Measurements from ENCODE around the gene ATAD3A.
"Not testable (repeated sequence)": the region's sequence is repeated elsewhere in the genome, so short reads cannot be mapped to it uniquely, and the experiment has no call there.

Gene ATAD3A

DNA sequence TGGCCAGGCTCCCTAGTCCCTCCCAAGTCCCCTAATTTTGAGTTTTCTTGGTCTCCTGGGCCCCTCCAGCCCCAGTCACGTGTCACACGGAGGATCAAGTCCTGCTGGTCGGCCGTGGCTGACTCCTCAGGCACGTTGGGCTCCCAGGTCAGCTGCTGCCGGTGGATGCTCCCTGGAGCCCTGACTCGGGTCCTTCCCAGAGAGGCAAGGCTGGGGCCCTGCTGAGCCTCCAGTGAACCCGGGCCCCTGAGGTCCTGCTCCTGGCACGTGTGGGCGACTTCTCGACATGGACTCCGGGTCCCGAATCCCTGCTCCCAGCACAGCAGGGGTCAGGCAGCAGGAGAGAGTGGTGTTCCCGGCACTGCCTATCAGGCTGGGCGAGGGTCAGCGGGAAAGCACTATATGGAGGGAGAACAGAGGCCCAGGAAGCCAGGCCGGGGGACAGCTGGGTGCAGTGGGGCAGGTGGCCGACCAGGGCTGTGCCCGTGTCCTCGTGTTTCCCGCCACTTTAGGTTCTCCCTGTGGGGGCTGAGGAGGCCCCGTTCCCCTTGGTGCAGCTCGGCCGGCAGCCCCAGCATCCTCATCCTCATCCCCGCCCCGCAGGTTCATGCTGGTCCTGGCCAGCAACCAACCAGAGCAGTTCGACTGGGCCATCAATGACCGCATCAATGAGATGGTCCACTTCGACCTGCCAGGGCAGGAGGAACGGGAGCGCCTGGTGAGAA is 15.3 kb downstream of the ATAD3A start:
- in situ Hi-C loops (cut with HindIII; ENCODE audit: low sequenced_read_pairs), result no loop called here
- TF ChIP-seq, protein P1, sequence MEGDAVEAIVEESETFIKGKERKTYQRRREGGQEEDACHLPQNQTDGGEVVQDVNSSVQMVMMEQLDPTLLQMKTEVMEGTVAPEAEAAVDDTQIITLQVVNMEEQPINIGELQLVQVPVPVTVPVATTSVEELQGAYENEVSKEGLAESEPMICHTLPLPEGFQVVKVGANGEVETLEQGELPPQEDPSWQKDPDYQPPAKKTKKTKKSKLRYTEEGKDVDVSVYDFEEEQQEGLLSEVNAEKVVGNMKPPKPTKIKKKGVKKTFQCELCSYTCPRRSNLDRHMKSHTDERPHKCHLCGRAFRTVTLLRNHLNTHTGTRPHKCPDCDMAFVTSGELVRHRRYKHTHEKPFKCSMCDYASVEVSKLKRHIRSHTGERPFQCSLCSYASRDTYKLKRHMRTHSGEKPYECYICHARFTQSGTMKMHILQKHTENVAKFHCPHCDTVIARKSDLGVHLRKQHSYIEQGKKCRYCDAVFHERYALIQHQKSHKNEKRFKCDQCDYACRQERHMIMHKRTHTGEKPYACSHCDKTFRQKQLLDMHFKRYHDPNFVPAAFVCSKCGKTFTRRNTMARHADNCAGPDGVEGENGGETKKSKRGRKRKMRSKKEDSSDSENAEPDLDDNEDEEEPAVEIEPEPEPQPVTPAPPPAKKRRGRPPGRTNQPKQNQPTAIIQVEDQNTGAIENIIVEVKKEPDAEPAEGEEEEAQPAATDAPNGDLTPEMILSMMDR (IDR thresholded peaks at IDR 0.05; ENCODE audit: low read depth, low read length, missing control alignments), result no peak
- no peak for DNase-seq (ENCODE audit: low read depth)
- H3K4me3 ChIP-seq (ENCODE audit: low read depth, low read length), result no peak overlapping the region

DNA sequence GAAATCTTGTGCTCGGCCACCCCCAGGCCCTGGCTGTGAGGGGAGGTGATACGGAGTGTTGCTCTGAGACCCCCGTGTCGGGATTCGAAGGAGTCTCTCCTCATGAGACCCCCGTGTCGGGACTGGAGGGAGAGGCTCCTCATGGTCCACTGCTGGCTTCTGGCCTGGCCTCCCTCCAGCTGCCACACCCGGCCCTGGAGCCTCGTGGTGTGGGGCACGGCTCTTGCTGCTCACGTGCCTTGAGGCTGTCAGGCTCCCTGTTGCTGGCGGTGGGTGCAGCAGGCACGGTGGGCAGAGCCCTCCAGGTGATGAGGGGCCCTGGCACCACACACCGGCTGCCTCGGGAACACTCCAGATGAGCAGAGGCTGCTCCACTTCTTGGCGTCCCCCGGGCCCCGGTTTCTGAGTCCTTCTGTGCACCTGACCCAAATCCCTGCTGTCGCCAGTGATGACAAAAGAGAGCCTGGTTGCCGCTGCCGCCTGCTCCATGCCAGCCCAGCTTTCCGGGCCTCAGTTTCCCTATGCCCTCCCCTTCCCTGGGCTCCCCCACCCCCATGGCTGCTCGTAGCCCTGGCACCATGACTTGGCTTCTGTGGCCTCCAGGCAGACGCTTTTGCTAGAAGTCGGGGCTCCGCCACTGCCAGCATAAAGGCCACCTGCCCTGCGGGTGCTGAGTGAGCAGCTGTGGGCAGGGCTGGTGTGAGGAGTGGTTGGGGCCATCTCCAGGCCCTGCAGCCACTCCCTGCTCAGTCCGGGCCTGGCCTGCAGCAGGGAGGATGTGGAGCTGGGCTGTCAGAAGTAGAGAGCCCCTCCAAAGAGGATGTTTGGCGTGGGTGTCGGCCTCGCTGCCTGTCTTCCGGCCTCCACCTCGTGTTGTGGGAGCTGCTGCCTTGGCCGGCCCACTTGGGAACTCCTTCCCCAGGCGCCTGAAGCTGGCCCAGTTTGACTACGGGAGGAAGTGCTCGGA is 16.6 kb downstream of the ATAD3A start:
- in situ Hi-C loops (cut with HindIII; ENCODE audit: low sequenced_read_pairs), result no loop called here
- TF ChIP-seq, protein P1 (IDR thresholded peaks at IDR 0.05; ENCODE audit: low read depth, low read length, missing control alignments), result no peak

DNA sequence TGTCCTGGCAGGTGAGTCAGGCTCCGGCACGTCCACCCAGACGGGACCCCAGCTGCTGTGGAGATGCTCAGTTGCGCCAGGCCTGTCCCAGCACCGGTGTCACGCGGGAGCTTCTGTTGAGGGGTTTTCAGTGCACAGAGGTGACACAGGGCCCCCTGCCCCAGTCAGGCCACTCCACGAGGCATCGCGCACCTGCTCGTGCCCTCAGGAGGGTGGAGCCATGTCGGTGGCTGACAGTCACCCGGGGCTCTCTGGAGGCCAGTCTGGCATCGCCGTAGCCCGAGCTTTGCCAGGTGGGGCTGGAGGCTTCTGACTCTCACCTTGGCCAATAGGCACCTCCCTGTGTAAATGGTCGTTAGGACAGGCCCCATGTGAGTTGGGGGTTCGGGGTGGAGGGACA is 17.4 kb downstream of the ATAD3A start:
- TF ChIP-seq, protein P1 (IDR thresholded peaks at IDR 0.05; ENCODE audit: low read depth, low read length, missing control alignments), result no peak
- in situ Hi-C loops (cut with HindIII; ENCODE audit: low sequenced_read_pairs), result no loop called here
- no peak for DNase-seq (ENCODE audit: low read depth)

More for the DNA sequence above, 16.6 kb downstream of the ATAD3A start:
- no peak overlapping the region for H3K4me3 ChIP-seq (ENCODE audit: low read depth, low read length)
- DNase-seq (ENCODE audit: low read depth), result no peak

DNA sequence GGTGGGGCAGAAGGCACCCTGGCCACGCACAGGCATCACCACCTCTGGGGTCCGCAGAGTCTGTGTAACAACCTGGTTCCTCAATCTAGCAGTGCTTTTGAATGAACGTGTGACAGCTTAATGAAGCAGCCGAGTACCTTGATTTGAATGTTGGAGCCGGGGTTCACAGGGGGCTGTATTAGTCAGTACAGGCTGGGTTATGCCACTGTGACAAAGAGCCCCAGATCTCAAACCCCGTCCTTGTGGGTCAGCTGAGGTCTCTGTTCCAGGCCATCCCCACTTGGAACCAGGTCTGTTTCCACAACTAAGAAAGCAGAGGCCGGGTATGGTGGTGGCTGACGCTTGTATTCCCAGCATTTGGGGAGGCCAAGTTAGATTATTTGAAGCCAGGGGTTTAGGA is 18.0 kb downstream of the ATAD3A start:
- in situ Hi-C loops (cut with HindIII; ENCODE audit: low sequenced_read_pairs), result no loop called here
- TF ChIP-seq, protein P1 (IDR thresholded peaks at IDR 0.05; ENCODE audit: low read depth, low read length, missing control alignments), result no peak
- H3K4me3 ChIP-seq (ENCODE audit: low read depth, low read length), result no peak overlapping the region
- no peak for DNase-seq (ENCODE audit: low read depth)

More for the DNA sequence above, 17.4 kb downstream of the ATAD3A start:
- no peak overlapping the region for H3K4me3 ChIP-seq (ENCODE audit: low read depth, low read length)

DNA sequence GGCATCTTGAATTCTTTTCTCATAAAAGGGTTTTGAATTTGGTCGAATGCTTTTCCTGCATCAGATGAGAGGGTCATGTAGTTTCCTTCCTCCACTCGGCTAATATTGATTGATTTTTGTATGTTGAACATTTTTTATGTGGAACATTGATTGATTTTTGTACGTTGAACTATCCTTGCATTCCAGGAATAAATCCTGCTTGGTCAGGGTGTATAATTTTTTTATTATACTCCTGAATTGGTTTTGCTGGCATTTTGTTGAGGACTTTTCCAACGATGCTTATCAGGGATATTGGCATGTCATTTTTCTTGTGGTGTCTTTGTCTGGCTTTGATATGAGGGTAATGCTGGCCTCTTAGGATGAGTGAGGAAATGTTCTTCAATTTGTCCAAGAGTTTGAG is 20.0 kb downstream of the ATAD3A start:
- TF ChIP-seq, protein P1 (IDR thresholded peaks at IDR 0.05; ENCODE audit: low read depth, low read length, missing control alignments), result no peak

DNA sequence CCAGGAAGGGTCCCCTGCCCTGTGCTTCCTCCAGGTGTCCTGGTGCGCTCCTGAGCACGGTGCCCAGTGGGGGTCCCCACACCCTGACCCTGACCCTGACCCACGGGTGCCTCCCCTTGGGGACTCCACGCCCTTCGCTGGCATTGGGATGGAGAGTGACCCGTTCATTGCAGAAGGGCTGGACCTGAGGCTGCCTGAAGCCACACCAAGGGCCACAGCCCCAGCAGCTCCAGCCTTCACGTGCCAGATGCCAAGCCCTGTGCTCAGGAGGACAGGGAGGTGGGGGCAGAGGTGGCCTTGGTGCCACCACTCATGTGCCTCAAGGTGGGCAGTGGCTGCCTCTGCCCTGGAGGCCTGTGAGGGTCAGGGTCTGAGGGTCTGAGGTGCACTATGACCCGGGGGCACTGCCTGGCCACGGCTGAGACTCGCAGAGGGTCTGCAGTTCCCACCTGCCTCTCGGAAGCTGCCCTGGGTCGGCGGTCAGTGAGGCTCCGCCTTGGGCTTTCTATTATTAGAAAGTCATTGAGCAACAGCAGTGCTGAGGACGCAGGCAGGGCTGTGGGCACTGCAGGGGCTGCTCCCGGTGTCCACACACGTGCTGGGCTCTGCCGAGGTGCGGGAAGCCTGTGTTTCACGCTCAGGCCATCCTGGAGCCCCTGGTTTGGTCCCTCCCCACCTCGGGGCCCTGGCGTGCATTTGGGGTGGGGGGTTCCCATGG is 21.4 kb downstream of the ATAD3A start:
- H3K4me3 ChIP-seq (ENCODE audit: low read depth, low read length); in situ Hi-C loops (cut with HindIII; ENCODE audit: low sequenced_read_pairs); DNase-seq (ENCODE audit: low read depth): not testable (repeated sequence)

More for the DNA sequence above, 20.0 kb downstream of the ATAD3A start:
- H3K4me3 ChIP-seq (ENCODE audit: low read depth, low read length), result no peak overlapping the region
- in situ Hi-C loops (cut with HindIII; ENCODE audit: low sequenced_read_pairs), result no loop called here
- no peak for DNase-seq (ENCODE audit: low read depth)

DNA sequence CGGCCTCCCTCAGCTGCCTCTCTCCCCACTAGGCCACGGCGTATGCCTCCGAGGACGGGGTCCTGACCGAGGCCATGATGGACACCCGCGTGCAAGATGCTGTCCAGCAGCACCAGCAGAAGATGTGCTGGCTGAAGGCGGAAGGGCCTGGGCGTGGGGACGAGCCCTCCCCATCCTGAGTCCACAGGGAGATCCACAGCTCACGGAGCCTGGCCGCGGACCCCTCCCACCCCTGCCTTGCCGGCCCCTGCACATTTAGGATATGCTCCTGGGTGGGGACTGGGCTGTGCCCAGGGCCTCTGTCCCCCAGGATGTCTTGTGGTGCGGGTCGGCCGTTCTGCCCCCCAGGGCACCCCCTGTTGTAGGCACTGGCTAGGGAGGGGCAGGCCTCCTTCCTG is 21.9 kb downstream of the ATAD3A start:
- H3K4me3 ChIP-seq (ENCODE audit: low read depth, low read length); in situ Hi-C loops (cut with HindIII; ENCODE audit: low sequenced_read_pairs): not testable (repeated sequence)

More for the DNA sequence above, 21.9 kb downstream of the ATAD3A start:
- not testable (repeated sequence) for DNase-seq (ENCODE audit: low read depth)
